Measurements from ENCODE around the gene ACTR3C. TPM values are rescaled to one million over a fixed set of nuclear protein-coding genes. Genes with fewer than 3 reads are reported as not detected.

The ACTR3C gene
- total RNA-seq, 1 experiment from 2014 or later = 2.2 TPM

DNA sequence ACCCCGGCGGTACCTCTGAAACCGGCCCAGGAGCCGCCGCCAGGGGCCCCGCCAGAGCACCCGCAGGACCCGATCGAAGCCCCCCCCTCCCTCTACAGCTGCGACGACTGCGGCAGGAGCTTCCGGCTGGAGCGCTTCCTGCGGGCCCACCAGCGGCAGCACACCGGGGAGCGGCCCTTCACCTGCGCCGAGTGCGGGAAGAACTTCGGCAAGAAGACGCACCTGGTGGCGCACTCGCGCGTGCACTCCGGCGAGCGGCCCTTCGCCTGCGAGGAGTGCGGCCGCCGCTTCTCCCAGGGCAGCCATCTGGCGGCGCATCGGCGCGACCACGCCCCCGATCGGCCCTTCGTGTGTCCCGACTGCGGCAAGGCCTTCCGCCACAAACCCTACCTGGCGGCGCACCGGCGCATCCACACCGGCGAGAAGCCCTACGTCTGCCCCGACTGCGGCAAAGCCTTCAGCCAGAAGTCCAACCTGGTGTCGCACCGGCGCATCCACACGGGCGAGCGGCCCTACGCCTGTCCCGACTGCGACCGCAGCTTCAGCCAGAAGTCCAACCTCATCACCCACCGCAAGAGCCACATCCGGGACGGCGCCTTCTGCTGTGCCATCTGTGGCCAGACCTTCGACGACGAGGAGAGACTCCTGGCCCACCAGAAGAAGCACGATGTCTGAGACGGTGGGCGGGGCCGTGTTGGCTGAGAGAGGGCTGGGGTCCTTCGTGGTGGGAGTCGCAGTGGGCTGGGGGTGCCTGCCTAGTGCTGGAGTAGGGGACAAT lies 49.1 kb upstream of the ACTR3C start:
- no peak overlapping the region for H4K8ac ChIP-seq (replicated peaks; ENCODE audit: insufficient read length, low read depth, low read length)
- H3K4me1 ChIP-seq (ENCODE audit: insufficient read depth, low read length) = peaks cover 10% of the 10 kb centered on the region; the same call in 1 of the 2 replicates
- H2AK5ac ChIP-seq (ENCODE audit: insufficient read length, low read length) = no peak overlapping the region
- Mint-ChIP-seq H3K9me3 (no peaks in the 10 kb centered on the region), H3K4me3 (no peak overlapping the region), H3K27me3 (ENCODE audit: low read depth) (no peaks in the 10 kb centered on the region; the same call in 1 of the 2 replicates), H3K4me1 (peaks cover 54 to 66% of the 10 kb centered on the region in 2 experiments), H3K36me3 (ENCODE audit: insufficient read depth in 1 of 3, low read depth in 3 of 3) (peaks cover 30 to 54% (median 43%) of the 10 kb centered on the region in 3 experiments; a peak in 6 of 7 replicates), H3K27ac (peak overlapping the region in 2 of 3 experiments; percentile 10 to 94; a peak in 3 of 7 replicates)
- no peak overlapping the region for H2AFZ ChIP-seq (ENCODE audit: low read length)
- no peak overlapping the region for H3K27ac ChIP-seq (ENCODE audit: insufficient read length, low read depth, low read length)
- peaks cover 12% of the 10 kb centered on the region; the same call in 1 of the 2 replicates for H3K79me2 ChIP-seq (ENCODE audit: insufficient read depth, low read length)
- no peaks in the 10 kb centered on the region for H3K27me3 ChIP-seq (ENCODE audit: insufficient read depth, low read length)
- H3T11ph ChIP-seq (ENCODE audit: low read length) = no peak overlapping the region
- H2BK120ac ChIP-seq (ENCODE audit: low read depth, low read length, poor library complexity, severe bottlenecking) = no peak overlapping the region
- H4K20me1 ChIP-seq (ENCODE audit: control insufficient read depth, insufficient read depth, insufficient read length) = no peaks in the 10 kb centered on the region
- no peak overlapping the region for H2BK5ac ChIP-seq (ENCODE audit: insufficient read length, low read length)
- no peak overlapping the region; the same call in 1 of the 2 replicates for H3K14ac ChIP-seq (ENCODE audit: insufficient read depth, low read length)
- no peak overlapping the region for H4K5ac ChIP-seq (ENCODE audit: insufficient read length, low read depth, low read length)
- H2BK20ac ChIP-seq (ENCODE audit: low read depth, low read length, poor library complexity, severe bottlenecking) = no peak overlapping the region
- H4K91ac ChIP-seq (ENCODE audit: insufficient read length, low read depth, low read length) = no peak overlapping the region
- H2BK12ac ChIP-seq (ENCODE audit: insufficient read length, low read depth, low read length) = no peak overlapping the region
- H2BK15ac ChIP-seq (ENCODE audit: low read depth, low read length) = 0 out of 2 replicates have a peak overlapping the region, but pooled peaks have one; percentile 4
- peak; percentile 65 for DNase-seq
- no peaks in the 10 kb centered on the region for H3K9me3 ChIP-seq (ENCODE audit: control insufficient read depth, low read depth, low read length)
- no CpG with 5 or more reads among the region's 79 CpGs for WGBS (ENCODE audit: extremely low coverage, insufficient read length, low lambda C conversion rate)
- H3K4me2 ChIP-seq (ENCODE audit: insufficient read depth, insufficient read length, low read length) = no peak overlapping the region
- H3K79me1 ChIP-seq (ENCODE audit: insufficient read depth, low read depth, low read length, poor library complexity, severe bottlenecking) = peaks cover 7% of the 10 kb centered on the region
- H3K4ac ChIP-seq (ENCODE audit: low read depth, low read length) = no peak overlapping the region
- no peak overlapping the region for H3K18ac ChIP-seq (ENCODE audit: insufficient read length, low read depth, low read length)
- H3K23ac ChIP-seq (ENCODE audit: insufficient read length, low read depth, low read length) = no peak overlapping the region
- H3K9ac ChIP-seq (ENCODE audit: extremely low read depth, insufficient read length, low read length) = no peak overlapping the region
- H3K56ac ChIP-seq (ENCODE audit: insufficient read length, low read depth, low read length) = no peak overlapping the region
- TF ChIP-seq, protein P1, sequence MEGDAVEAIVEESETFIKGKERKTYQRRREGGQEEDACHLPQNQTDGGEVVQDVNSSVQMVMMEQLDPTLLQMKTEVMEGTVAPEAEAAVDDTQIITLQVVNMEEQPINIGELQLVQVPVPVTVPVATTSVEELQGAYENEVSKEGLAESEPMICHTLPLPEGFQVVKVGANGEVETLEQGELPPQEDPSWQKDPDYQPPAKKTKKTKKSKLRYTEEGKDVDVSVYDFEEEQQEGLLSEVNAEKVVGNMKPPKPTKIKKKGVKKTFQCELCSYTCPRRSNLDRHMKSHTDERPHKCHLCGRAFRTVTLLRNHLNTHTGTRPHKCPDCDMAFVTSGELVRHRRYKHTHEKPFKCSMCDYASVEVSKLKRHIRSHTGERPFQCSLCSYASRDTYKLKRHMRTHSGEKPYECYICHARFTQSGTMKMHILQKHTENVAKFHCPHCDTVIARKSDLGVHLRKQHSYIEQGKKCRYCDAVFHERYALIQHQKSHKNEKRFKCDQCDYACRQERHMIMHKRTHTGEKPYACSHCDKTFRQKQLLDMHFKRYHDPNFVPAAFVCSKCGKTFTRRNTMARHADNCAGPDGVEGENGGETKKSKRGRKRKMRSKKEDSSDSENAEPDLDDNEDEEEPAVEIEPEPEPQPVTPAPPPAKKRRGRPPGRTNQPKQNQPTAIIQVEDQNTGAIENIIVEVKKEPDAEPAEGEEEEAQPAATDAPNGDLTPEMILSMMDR (conservative IDR thresholded peaks at IDR 0.05) = no peak
- H3K23me2 ChIP-seq (ENCODE audit: insufficient read length, low read depth, low read length, poor library complexity, severe bottlenecking) = peaks cover 16% of the 10 kb centered on the region

All from H9 (cell line).